Activated B cell treated with CpG ODN at 0.5 μM for 24 hours (primary cell): ENCODE measurements around the gene CCDC201. TPM values are rescaled to one million over a fixed set of nuclear protein-coding genes. Genes with fewer than 3 reads are reported as not detected.

Experiments used
- ATAC-seq: fragments of 200-7000 bp; cut with Tn5 transposase; one replicate; pipeline ENCODE4 v1.10.0; 2021; ENCODE audit warnings: low read depth, mild to moderate bottlenecking, moderate library complexity
- CTCF ChIA-PET: fragments of 350-600 bp; sonication (Branson Sonifier 250); formaldehyde crosslinking; loops from one replicate; lab custom pipeline; 2021; ENCODE audit warnings: antibody characterized with exemption; lab: Charles Lee
- POLR2A ChIA-PET: fragments of 350-600 bp; sonication (Branson Sonifier 250); formaldehyde crosslinking; loops from one replicate; lab custom pipeline; 2021; ENCODE audit warnings: antibody characterized with exemption; lab: Charles Lee
- DNase-seq: peaks from one replicate; pipeline ENCODE4 v3.0.0; 2022
- H3K27ac Mint-ChIP-seq: one replicate; pipeline ENCODE4 v1.8.0; 2020; ENCODE audit warnings: mixed read lengths
- H3K27me3 Mint-ChIP-seq: one replicate; pipeline ENCODE4 v1.8.0; 2021; ENCODE audit warnings: mixed read lengths
- H3K36me3 Mint-ChIP-seq: one replicate; pipeline ENCODE4 v1.8.0; 2021; ENCODE audit warnings: low read depth, mixed read lengths
- H3K4me1 Mint-ChIP-seq: one replicate; pipeline ENCODE4 v1.8.0; 2021; ENCODE audit warnings: mixed read lengths
- H3K4me3 Mint-ChIP-seq: one replicate; pipeline ENCODE4 v1.8.0; 2020; ENCODE audit warnings: mild to moderate bottlenecking, mixed read lengths
- H3K9me3 Mint-ChIP-seq: one replicate; pipeline ENCODE4 v1.8.0; 2020; ENCODE audit warnings: mixed read lengths
- intact Hi-C: fragments of 100-400 bp; cut with micrococcal nuclease; formaldehyde crosslinking; loops from one replicate; pipeline ENCODE4 v1.15.1; 2024
- total RNA-seq: library from RNA; stranded (reverse); gene quantifications from 2 replicates; pipeline ENCODE4 v1.2.3, GENCODE V29; 2022
- TF ChIP-seq, protein P1 (sequence below): fragments of 200-600 bp; IDR thresholded peaks from one replicate; pipeline ENCODE4 v1.8.0; 2022; ENCODE audit warnings: antibody characterized with exemption, mild to moderate bottlenecking

CCDC201 gene
- total RNA-seq, 1 donor from 2014 or later, result not detected

DNA sequence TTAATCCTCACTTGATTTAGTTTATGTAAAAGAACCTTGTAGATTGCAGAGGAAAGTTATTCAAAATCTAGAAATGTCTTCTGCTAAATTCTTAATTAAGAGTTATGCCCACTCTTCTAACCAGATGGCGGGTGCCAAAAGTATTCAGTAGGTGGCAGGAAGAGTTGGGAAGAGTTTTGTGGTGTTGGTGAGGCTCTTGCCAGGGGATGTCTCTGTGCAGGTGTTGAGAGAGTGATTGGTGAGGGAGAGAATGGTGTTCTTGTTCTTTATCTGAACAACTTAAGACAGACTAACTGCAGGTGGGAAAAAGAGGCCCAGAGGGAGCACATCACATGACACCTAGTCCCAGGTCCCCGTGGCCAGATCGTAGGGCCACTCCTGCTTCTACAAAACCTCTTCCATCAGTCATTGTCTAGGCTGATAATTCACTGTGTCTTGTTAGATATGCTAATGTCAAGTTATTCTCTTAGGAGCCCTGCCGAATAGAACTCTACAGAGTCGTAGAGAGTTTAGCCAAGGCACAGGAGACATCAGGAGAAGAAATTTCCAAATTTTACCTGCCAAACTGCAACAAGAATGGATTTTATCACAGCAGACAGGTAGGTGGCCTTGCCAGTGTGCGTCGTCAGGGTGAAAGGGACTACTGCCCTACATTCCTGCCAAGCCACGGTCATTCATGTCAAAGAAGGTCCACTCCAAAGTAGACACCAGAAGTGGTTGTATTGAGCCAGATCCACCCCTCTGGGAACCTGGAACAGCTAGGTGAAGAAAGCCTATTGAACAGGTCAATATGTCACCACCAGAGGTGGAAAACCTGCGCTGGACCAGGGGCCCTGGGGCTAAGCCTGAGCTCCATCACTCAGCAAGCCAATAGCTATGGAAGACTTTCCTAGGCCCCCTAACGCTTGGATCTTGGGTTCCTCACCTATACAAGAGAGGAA, 18.9 kb upstream of the CCDC201 start:
- H3K4me3 Mint-ChIP-seq, result no peak overlapping the region
- DNase-seq (no peak), ATAC-seq (no peak)
- ChIA-PET POLR2A (no interaction called here), CTCF (interaction anchor here (0.6 to 1.6 kb wide), 4 partner anchors 31 to 1287 kb away, joined by 3 to 4 read pairs (median 3); no protein-coding TSS in a partner anchor)
- H3K9me3 Mint-ChIP-seq, result no peaks in the 10 kb centered on the region
- TF ChIP-seq, protein P1, sequence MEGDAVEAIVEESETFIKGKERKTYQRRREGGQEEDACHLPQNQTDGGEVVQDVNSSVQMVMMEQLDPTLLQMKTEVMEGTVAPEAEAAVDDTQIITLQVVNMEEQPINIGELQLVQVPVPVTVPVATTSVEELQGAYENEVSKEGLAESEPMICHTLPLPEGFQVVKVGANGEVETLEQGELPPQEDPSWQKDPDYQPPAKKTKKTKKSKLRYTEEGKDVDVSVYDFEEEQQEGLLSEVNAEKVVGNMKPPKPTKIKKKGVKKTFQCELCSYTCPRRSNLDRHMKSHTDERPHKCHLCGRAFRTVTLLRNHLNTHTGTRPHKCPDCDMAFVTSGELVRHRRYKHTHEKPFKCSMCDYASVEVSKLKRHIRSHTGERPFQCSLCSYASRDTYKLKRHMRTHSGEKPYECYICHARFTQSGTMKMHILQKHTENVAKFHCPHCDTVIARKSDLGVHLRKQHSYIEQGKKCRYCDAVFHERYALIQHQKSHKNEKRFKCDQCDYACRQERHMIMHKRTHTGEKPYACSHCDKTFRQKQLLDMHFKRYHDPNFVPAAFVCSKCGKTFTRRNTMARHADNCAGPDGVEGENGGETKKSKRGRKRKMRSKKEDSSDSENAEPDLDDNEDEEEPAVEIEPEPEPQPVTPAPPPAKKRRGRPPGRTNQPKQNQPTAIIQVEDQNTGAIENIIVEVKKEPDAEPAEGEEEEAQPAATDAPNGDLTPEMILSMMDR, result no peak
- H3K27me3 Mint-ChIP-seq, result peaks cover 58% of the 10 kb centered on the region
- intact Hi-C loops, result loop anchor here (1.0 kb wide), 3 partner anchors 1198 to 1363 kb away; no protein-coding TSS in a partner anchor
- H3K4me1 Mint-ChIP-seq, result no peaks in the 10 kb centered on the region
- H3K36me3 Mint-ChIP-seq, result no peaks in the 10 kb centered on the region
- H3K27ac Mint-ChIP-seq, result no peak overlapping the region

DNA sequence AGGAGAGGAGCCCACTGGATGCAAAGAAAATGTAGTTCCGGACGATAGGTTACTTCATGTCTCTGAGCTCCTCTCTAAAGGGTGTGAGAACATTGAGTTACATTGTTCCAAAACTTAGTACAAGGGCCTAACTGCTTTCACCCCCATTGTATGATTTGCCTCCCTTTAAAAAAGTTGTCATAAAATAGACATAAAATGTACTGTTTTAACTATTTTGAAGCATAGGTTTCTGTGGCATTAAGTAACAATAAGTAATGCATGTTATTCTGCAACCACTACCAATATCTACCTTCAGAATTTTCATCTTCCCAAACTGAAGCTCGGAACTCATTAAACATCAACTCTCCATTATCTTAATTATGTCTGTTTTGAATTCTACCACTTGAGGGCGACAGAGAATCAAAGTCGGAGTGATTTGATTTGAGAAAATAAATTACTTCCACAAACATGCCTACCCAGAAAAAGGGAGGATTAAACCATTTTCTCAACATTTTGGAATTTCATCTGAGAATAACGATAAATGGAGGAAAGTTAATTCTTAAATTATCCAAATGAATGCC, 18.1 kb upstream of the CCDC201 start:
- ATAC-seq, result no peak

DNA sequence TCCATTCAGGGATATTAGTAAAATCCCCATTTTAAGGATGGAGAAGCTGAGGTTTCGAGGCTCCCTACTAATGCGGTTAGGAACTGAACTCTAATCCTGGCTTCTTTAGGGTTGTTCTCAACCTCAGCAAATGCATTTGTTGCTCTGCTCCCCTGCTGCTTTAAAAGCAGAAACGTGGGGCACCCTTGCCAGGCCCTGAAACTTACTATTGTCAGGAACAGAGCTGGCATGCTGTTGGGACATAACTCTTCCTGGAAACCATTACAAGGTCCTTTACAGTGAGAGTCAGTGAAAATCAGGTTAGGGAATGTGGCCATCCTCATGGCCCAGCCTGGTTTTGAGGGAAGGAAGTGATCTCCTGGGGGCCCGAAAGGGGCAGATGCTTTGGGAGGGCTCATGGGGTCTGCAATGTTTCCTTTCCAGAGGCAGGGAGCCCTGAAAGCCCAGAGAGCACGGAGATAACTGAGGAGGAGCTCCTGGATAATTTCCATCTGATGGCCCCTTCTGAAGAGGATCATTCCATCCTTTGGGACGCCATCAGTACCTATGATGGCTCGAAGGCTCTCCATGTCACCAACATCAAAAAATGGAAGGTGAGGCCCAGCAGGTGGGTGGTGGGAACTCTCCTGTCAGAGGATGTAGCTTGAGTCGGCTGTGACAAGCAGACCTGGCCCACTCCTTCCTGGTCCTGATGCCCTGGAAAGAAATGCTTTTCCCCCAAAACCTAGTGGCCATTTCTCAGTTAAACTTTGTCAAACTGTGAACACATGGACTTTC, 17.4 kb upstream of the CCDC201 start:
- CTCF ChIA-PET, result interaction anchor here (0.9 to 1.2 kb wide), 3 partner anchors 8 to 1290 kb away, joined by 3 read pairs; no protein-coding TSS in a partner anchor
- Mint-ChIP-seq H3K36me3 (no peaks in the 10 kb centered on the region), H3K27me3 (peaks cover 48% of the 10 kb centered on the region), H3K27ac (no peak overlapping the region), H3K4me3 (no peak overlapping the region), H3K4me1 (no peaks in the 10 kb centered on the region), H3K9me3 (no peaks in the 10 kb centered on the region)
- ATAC-seq, result no peak
- intact Hi-C loops, result no loop called here
- POLR2A ChIA-PET, result no interaction called here
- TF ChIP-seq, protein P1, result no peak
- DNase-seq, result no peak

More for the DNA sequence above, 18.1 kb upstream of the CCDC201 start:
- peaks cover 55% of the 10 kb centered on the region for H3K27me3 Mint-ChIP-seq
- no peaks in the 10 kb centered on the region for H3K9me3 Mint-ChIP-seq
- H3K27ac Mint-ChIP-seq, result no peak overlapping the region
- no peaks in the 10 kb centered on the region for H3K4me1 Mint-ChIP-seq
- TF ChIP-seq, protein P1, result peak; percentile 78
- no peak for DNase-seq
- H3K4me3 Mint-ChIP-seq, result no peak overlapping the region
- POLR2A ChIA-PET, result no interaction called here
- H3K36me3 Mint-ChIP-seq, result no peaks in the 10 kb centered on the region
- intact Hi-C loops, result loop anchor here (1.0 kb wide), 3 partner anchors 1198 to 1363 kb away; no protein-coding TSS in a partner anchor
- CTCF ChIA-PET, result interaction anchor here (0.6 to 1.2 kb wide), 5 partner anchors 9 to 1289 kb away, joined by 3 read pairs; no protein-coding TSS in a partner anchor

DNA sequence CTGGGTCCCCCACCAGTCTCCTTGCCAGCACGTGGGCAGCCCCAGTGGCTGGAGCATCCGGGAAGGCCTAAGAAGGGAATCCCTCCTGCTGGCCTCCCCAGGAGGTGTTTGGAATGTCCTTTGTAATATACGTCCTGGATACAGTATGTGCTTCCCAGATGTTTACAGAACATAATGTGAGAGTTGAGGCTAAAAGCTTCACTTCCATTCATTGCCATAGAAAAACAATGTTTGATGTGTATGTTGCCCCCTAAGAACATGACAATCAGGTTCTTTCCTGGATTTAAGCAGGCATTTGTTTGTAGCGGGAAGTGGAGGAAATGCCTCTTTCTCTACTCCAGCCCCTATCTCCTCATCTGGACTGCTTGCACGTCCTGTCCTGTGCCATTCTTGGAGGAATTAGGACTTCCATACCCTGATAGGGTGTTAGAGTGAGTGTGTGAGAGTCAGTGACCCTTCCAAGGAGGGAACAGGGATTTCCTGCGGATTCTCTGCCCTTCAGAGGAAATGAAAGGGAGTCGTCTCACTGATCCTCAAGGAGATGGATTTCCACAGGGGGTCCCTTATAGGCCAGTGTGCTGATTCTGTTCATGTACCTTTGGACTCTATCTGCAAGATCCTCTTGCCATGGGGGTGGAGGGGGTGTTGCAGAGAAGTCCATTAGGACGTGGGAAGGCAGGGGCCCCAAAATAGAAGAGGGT, 16.6 kb upstream of the CCDC201 start:
- H3K4me3 Mint-ChIP-seq, result no peak overlapping the region

More for the DNA sequence above, 16.6 kb upstream of the CCDC201 start:
- no peak for DNase-seq
- intact Hi-C loops, result no loop called here
- Mint-ChIP-seq H3K9me3 (no peaks in the 10 kb centered on the region), H3K4me1 (no peaks in the 10 kb centered on the region), H3K27me3 (peaks cover 47% of the 10 kb centered on the region), H3K36me3 (no peaks in the 10 kb centered on the region), H3K27ac (no peak overlapping the region)
- CTCF ChIA-PET, result no interaction called here
- POLR2A ChIA-PET, result no interaction called here
- ATAC-seq, result no peak
- TF ChIP-seq, protein P1, result no peak
